Smooth muscle cell (in vitro differentiated cells): ENCODE results near the gene CIPC. TPM values are rescaled to one million over a fixed set of nuclear protein-coding genes. Genes with fewer than 3 reads are reported as not detected.

Source experiments
- DNase-seq: peaks from one replicate; lab custom pipeline; 2025; ENCODE audit not compliant: unreplicated experiment; lab: John Stamatoyannopoulos, UW
- H2AFZ ChIP-seq: fragments of 200-600 bp; sonication (generic); 2 replicates; pipeline ENCODE4 v1.6.0; 2016; ENCODE audit warnings: antibody characterized with exemption, low read depth, mild to moderate bottlenecking
- H3F3A ChIP-seq: fragments of 200-600 bp; sonication (generic); 2 replicates; pipeline ENCODE4 v1.6.0; 2017; ENCODE audit warnings: antibody characterized with exemption, low read depth
- H3K27ac ChIP-seq: fragments of 200-600 bp; sonication (generic); 2 replicates; pipeline ENCODE4 v1.5.1; 2016; ENCODE audit warnings: low read depth, mild to moderate bottlenecking
- H3K27me3 ChIP-seq: fragments of 200-600 bp; sonication (generic); 2 replicates; pipeline ENCODE4 v1.6.1; 2016; ENCODE audit warnings: low read depth, mild to moderate bottlenecking
- H3K36me3 ChIP-seq: fragments of 200-600 bp; sonication (generic); 2 replicates; pipeline ENCODE4 v1.5.1; 2016; ENCODE audit warnings: low read depth
- H3K4me1 ChIP-seq: fragments of 200-600 bp; sonication (generic); 2 replicates; pipeline ENCODE4 v1.5.1; 2016; ENCODE audit warnings: low read depth
- H3K4me2 ChIP-seq: fragments of 200-600 bp; sonication (generic); 2 replicates; pipeline ENCODE4 v1.6.0; 2016; ENCODE audit warnings: mild to moderate bottlenecking
- H3K4me3 ChIP-seq: fragments of 200-600 bp; sonication (generic); 2 replicates; pipeline ENCODE4 v1.5.1; 2016; ENCODE audit warnings: mild to moderate bottlenecking
- H3K79me2 ChIP-seq: fragments of 200-600 bp; sonication (generic); 2 replicates; pipeline ENCODE4 v1.6.0; 2016; ENCODE audit warnings: low read depth, mild to moderate bottlenecking
- H3K9ac ChIP-seq: fragments of 200-600 bp; sonication (generic); 2 replicates; pipeline ENCODE4 v1.6.0; 2016; ENCODE audit warnings: low read depth
- H3K9me3 ChIP-seq: fragments of 200-600 bp; sonication (generic); replicated peaks from 2 replicates; pipeline ENCODE4 v1.5.1; 2016; ENCODE audit warnings: low read depth
- H4K20me1 ChIP-seq: fragments of 200-600 bp; sonication (generic); 2 replicates; pipeline ENCODE4 v1.6.0; 2016; ENCODE audit warnings: low read depth
- WGBS: methylation state at CpG from one replicate; pipeline ENCODE4 v1.1.7; 2016; ENCODE audit warnings: low lambda C conversion rate; 5-methylcytosine and 5-hydroxymethylcytosine counted together
- polyA plus RNA-seq: library from polyadenylated mRNA; unstranded; fragments of >200 nt; fragmentation: Nextera tagmentation; extraction: Ambion mirVana; gene quantifications from 2 replicates; pipeline ENCODE4 v1.2.1, GENCODE V29; 2016
- total RNA-seq: library from RNA; depleted of rRNA; stranded (reverse); fragments of >200 nt; gene quantifications from 2 replicates; pipeline ENCODE4 v1.2.3, GENCODE V29; 2014
- TF ChIP-seq, protein P1 (sequence below): fragments of 200-600 bp; sonication (generic); IDR thresholded peaks from 2 replicates; pipeline ENCODE4 v1.5.1; 2017; ENCODE audit warnings: borderline replicate concordance, mild to moderate bottlenecking, antibody characterized with exemption; ENCODE audit not compliant: insufficient read depth, poor library complexity, severe bottlenecking

Gene CIPC
- total and polyA plus RNA-seq, 2 experiments from 2014 or later: 3.6 to 15.1 TPM

DNA sequence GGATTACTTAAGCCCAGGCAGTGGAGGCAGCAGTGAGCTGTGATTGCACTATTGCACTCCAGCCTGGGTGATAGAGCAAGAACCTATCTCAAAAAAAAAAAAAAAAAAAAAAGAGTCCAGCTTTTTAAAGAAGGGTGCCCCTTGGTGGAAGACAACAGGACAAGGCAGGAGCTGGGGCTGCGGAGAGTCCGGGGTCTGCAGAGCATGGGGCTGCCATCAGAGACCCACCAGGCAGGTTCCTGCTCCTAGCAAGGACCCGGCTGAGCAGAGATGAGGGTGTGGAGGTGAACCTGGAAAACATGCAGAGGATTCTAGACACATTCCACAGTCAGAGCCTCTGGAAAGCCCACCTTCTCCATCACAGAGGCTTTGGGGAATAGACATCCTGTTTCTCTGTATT, 21.0 kb upstream of the CIPC start:
- TF ChIP-seq, protein P1, sequence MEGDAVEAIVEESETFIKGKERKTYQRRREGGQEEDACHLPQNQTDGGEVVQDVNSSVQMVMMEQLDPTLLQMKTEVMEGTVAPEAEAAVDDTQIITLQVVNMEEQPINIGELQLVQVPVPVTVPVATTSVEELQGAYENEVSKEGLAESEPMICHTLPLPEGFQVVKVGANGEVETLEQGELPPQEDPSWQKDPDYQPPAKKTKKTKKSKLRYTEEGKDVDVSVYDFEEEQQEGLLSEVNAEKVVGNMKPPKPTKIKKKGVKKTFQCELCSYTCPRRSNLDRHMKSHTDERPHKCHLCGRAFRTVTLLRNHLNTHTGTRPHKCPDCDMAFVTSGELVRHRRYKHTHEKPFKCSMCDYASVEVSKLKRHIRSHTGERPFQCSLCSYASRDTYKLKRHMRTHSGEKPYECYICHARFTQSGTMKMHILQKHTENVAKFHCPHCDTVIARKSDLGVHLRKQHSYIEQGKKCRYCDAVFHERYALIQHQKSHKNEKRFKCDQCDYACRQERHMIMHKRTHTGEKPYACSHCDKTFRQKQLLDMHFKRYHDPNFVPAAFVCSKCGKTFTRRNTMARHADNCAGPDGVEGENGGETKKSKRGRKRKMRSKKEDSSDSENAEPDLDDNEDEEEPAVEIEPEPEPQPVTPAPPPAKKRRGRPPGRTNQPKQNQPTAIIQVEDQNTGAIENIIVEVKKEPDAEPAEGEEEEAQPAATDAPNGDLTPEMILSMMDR: no peak
- no peaks in the 10 kb centered on the region for H3K36me3 ChIP-seq
- H2AFZ ChIP-seq: no peak overlapping the region
- H3K9ac ChIP-seq: no peak overlapping the region
- no peaks in the 10 kb centered on the region for H3K9me3 ChIP-seq
- DNase-seq: no peak
- no peak overlapping the region for H3K27ac ChIP-seq
- H3K4me3 ChIP-seq: no peak overlapping the region
- no peaks in the 10 kb centered on the region for H3K27me3 ChIP-seq
- WGBS: 87% methylated on average over 3 of the region's 3 CpGs
- H3F3A ChIP-seq: no peaks in the 10 kb centered on the region
- peaks cover 10% of the 10 kb centered on the region for H3K4me1 ChIP-seq
- H4K20me1 ChIP-seq: no peaks in the 10 kb centered on the region
- no peak overlapping the region for H3K4me2 ChIP-seq
- H3K79me2 ChIP-seq: no peaks in the 10 kb centered on the region

DNA sequence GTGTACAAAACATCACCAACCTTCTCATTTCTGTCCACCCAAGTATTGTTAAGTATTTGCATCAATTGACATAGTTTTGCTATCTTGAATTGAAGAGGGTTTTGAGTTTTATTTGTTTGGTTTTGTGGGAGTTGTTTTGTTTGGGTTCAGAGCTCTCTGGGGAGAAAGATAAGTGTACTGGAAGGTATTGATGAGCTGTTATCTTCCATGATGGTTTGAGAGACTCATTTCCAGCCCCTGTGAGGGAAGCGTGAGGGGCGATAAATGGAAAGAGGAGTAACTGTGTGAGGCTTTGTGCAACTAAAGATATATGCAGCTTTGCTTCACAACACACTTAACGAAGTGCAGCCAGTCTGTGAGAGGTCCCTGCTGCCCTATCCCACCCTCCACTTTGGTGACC, 15.7 kb upstream of the CIPC start:
- WGBS: 83% methylated on average over 3 of the region's 3 CpGs
- Histone ChIP-seq H3K27ac (no peak overlapping the region), H3K4me2 (no peak overlapping the region), H4K20me1 (no peaks in the 10 kb centered on the region), H3K4me3 (no peak overlapping the region), H3K4me1 (peaks cover 23% of the 10 kb centered on the region), H3K27me3 (no peaks in the 10 kb centered on the region), H3K36me3 (no peaks in the 10 kb centered on the region), H3K79me2 (no peaks in the 10 kb centered on the region), H3K9ac (no peak overlapping the region), H2AFZ (no peak overlapping the region), H3K9me3 (no peaks in the 10 kb centered on the region), H3F3A (no peaks in the 10 kb centered on the region)
- no peak for DNase-seq
- TF ChIP-seq, protein P1: no peak

DNA sequence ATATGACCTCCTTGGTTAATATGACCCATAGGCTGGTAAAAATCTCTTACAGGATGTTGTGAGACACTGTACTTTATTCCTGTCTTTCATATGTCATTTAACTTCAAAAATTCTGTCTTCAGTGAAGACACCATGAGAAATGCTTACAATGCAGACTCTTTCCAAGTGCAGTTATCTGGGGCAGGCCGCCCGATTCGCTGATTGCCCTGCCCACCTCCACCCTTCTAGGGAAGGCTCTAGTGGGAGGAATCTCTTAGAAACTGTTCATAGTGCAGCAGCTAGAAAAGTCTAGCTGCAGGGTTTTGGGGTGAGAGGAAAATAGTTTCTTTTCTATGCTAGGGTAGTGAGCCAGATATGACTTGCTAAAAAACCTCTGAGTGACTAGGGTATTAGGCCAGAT, 15.0 kb upstream of the CIPC start:
- no peak overlapping the region for H3K4me3 ChIP-seq
- no peak for DNase-seq
- no peak overlapping the region for H3K4me2 ChIP-seq
- H3K9ac ChIP-seq: no peak overlapping the region
- H3K27me3 ChIP-seq: no peaks in the 10 kb centered on the region
- H3K4me1 ChIP-seq: peaks cover 26% of the 10 kb centered on the region
- H4K20me1 ChIP-seq: no peaks in the 10 kb centered on the region
- H3K36me3 ChIP-seq: no peaks in the 10 kb centered on the region
- H3F3A ChIP-seq: no peaks in the 10 kb centered on the region
- H3K27ac ChIP-seq: no peak overlapping the region
- WGBS: 87% methylated on average over 3 of the region's 3 CpGs
- TF ChIP-seq, protein P1: no peak
- H3K9me3 ChIP-seq: no peaks in the 10 kb centered on the region
- H3K79me2 ChIP-seq: no peaks in the 10 kb centered on the region
- H2AFZ ChIP-seq: no peak overlapping the region

DNA sequence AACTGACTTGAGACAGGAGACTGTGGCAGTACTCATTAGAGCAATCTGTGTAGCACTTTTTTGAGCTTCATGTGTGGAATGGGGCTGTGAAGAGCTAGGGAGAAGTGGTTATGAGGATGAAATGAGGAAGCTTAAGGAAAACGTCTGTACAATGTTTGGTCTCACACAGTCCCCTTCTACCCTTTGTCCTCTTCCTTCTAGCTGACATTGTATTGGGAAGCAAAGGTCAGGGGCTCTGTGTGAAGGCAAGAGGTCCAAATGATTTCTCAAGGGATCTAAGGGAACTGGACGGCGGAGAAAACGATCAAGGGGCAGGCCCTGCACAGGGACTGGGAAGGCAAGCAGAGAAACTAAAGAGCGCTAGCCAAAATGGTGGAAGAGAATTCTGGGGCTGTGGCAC, 13.1 kb upstream of the CIPC start:
- Histone ChIP-seq H3K9ac (no peak overlapping the region), H4K20me1 (no peaks in the 10 kb centered on the region), H2AFZ (no peak overlapping the region), H3K4me3 (no peak overlapping the region), H3K9me3 (no peaks in the 10 kb centered on the region), H3K4me2 (no peak overlapping the region), H3K27ac (peak overlapping the region; percentile 88), H3K79me2 (no peaks in the 10 kb centered on the region), H3K36me3 (no peaks in the 10 kb centered on the region), H3K27me3 (no peaks in the 10 kb centered on the region), H3K4me1 (peaks cover 29% of the 10 kb centered on the region), H3F3A (no peaks in the 10 kb centered on the region)
- 76% methylated on average over 5 of the region's 5 CpGs for WGBS
- no peak for DNase-seq
- TF ChIP-seq, protein P1: no peak
